GF-D8 (cell line): ENCODE measurements around the gene SUPT3H.
"Not testable (repeated sequence)": the region's sequence is repeated elsewhere in the genome, so short reads cannot be mapped to it uniquely, and the experiment has no call there.

ENCODE experiments used
- DNase-seq: peaks from one replicate; lab custom pipeline; 2025; lab: John Stamatoyannopoulos, UW

SUPT3H gene

DNA sequence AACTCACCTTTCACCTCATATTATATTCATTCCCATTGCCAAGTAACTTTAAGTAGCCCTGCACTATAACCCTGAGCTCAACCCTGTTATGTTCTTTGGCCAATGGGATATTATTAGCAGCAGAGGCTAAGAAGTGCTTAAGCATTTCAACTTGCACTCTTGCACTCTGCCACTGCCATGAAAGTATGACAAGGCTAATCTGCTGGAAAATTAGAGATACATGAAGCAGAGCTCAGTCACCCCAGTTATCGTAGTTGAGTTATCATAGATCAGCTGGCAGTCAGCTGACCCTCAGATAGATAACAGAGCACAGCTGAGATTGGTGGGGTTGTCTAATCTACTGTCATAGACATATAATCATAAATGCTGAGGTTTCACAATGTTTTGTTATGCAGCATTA, 259.0 kb downstream of the SUPT3H start:
- DNase-seq: no peak

DNA sequence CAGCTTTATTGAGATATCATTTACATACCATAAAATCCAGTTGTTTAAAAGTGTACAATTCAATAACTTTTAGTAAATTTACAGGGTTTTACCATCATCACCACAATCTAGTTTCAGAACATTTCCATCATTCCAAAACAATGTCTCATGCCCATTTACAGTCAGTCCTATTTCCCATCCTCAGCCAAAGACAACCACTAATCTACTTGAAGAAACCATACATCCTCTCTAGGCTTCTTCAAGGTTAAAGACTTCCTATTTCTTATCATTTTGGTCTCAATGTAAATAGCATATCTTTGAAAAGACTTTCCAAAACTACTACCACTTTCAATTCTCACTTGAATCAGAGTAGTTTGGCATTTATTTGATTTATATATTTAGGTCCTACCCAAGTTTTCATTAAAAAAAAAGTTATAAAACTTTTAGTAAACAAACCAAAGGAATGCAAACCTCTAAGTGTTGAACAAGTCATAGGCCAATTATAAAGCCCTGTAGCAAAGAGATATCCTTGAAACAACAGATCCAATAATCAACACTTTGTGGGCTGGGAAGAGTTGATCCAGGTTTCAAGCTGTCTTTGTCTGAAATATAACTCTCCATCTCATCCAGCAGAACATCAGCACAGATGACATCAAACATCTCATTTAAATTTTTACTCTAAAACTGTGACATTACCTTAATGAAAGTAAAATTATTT, 260.9 kb downstream of the SUPT3H start:
- no peak for DNase-seq

DNA sequence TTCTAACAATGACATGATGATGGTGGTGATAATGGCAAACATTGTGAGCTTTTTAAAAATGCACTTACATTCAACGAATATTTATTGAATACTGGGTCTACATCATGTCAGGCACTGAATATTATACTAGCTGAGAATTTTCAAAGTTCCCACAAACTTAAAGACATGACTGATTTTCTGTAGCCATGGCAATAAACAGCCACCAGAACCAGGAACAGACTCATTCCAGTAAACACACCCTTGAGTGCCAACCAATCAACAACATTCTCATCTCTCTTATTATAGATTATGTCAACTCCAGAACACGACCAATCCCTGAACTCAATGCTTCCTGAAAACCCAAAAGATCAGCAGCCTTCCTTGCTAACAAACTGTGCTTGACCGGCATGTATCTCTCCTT, 262.0 kb downstream of the SUPT3H start:
- DNase-seq: no peak

DNA sequence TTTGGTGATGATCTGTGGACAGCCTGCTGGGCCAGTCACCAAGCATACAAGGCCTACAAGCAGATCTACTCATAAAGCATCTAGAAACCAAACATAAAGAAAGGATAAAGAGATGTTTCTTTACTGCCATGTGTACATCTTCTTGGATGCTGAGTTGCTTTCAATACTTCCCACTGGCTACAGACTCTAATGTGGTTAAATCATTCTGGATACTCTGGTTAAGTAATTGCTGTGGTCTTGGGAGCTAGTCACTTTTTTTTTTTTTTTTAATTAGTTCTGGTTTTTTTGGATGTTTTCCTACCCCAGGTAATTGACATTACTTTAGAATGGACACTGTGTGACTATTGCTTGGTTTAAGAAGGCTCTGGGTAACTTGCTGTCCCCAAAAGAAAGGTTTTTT, 265.0 kb downstream of the SUPT3H start:
- DNase-seq: no peak

DNA sequence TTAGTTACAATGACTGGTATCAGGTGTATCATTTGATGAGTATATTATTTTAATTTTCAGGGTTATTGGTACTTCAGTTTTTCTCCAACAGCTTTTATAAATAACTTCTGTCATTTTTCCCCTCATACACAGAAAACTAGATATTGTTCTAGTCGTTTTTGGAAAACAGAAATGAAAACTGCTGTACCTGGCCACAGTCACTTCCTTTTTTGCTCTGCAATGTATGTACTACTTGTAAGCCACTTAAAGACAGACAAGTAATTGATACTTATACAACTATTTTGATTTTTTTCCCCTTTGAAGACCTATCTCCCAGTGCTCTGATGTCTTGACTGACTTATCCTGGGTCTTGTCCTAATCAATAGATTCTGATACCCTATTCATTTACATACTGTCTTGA, 268.2 kb downstream of the SUPT3H start:
- no peak for DNase-seq

DNA sequence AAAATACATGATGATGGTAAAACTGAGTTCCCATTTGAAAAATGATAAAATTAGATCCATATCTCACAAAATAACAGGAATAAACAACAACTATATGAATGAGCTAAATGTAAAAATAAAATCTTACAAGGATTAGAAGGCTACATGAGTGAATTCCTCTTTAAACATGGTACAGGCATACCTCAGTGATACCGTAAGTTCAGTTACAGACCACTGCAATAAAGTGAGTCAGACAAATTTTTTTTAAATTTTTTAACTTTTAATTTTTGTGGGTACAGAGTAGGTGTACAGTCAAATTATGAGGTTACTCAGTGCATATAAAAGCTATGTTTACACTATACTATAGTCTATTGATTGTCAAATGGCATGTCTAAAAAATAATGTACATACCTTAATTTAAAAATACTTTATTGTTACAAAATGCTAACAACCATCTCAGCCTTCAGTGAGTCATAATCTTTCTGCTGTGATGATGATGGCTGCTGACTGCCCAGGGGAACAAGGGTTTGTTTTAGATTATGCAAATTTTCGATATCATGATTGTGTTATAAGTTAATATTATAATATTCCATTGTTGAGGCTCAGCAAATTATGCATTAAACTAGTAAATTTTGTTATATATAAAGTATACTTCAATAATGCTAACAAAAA, 272.4 kb downstream of the SUPT3H start:
- DNase-seq: no peak

DNA sequence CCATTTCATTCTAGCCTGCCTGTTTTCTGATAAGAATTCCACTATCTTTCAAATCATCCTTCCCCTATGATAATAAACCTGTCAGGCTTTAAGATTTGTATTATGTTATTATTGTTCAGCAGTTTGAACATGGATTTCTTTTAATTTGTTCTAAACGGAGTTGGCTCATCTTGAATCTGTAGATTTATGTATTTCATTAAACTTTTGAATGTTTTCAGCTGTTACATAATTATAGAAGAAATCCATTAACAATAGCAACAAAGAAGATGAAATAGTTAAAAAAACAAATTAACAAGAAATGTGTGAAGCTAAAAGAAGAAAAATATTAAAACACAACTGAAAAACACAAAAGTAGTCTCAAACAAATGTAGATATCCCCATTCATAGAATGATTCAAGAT, 273.3 kb downstream of the SUPT3H start:
- no peak for DNase-seq

DNA sequence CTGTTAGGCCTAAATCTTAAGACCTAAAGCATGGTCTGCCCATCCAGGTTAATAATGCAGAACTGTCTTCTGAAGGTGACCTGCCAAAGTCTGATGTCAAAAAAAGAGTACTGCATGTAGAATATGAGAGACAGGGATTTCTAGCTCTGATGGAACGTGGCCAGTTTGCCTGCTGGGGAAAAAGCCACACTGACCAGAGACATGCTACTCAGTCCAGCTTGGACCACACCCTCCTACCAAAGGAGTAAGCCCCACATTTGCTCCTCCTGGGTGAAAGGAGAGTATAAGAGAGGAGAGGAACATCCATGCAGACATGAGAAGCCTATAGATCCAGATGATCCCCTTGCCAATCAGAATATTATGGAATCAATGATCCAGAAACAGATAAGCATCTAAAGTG, 279.5 kb downstream of the SUPT3H start:
- DNase-seq: no peak

DNA sequence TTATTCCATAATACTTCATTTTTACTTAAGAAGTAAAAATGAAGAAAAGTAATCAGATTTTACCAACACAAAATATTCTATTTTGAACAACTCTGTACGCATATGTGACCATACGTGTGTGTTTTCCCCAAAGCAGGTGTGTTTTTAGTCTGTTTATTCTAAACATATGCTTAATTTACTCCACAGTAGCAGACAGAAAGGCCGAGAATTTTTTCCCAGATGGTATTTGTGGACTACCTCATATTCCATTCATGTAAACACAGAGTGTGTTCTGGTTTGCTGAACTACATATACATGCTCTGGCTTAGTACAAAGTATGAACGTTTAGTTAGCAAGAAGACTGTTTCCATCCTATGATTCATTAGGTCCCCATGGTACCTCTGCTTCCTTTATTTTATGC, 282.9 kb downstream of the SUPT3H start:
- no peak for DNase-seq

DNA sequence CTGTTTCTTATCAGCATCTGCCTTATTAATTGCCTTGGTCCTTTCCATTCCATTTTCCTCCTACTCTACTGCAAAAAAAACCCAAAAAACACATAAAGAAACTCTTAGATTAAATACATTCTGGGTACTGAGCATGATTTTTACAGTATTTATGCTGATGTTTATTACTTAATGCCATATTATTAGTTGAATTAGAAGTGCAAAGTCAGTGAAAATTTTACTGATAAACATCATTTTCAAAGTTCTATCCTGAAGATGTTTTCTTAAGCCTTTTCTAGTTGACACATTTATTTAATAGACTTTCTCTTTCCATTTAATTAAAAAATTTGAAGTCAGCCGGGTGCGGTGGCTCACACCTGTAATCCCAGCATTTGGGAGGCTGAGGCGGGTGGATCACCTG, 285.6 kb downstream of the SUPT3H start:
- no peak for DNase-seq

DNA sequence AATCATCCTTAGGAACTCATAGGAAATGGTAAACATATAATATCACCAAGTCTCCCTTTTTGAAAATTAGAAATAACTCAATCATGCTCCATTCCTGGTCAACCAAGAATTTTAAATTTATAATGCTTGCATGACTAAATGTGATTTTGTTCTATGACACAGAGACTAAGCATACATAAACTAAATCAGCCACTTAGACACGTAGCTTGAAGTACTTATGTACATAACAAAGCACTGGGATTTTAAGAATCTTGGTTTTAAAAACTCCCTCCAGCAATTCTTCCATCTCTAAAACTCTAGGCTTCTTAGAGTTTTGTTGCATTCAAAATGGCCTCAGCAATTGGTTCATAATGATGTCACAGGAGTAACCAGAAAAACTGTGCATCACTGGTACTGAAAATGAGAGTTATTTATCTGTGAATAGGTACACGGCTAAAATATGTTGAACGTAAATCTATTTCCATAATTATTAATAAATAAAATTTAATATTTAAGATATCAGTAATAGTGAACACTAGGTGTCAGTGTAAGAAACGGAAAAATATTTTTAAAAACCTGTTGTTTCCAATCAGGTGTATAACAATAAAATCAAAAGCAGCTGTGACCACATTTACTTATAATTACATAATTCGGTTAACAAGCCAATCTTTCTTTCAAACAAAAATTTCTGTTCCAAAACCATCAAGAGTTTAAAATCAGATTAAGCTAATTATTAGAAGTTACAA, 291.2 kb downstream of the SUPT3H start:
- no peak for DNase-seq

DNA sequence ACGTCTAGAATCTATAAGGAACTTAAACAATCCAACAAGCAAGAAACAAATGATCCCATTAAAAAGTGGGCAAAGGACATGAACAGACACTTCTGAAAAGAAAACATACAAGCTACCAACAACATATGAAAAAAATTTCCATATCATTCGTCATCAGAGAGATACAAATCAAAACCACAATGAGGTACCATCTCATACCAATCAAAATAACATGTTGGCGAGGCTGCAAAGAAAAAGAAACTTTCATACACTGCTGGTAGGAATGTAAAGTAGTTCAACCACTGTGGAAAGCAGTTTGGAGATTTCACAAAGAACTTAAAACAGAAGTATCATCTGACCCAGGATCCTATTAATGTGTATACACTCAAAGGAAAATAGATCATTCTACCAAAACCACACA, 293.5 kb downstream of the SUPT3H start:
- DNase-seq: no peak

DNA sequence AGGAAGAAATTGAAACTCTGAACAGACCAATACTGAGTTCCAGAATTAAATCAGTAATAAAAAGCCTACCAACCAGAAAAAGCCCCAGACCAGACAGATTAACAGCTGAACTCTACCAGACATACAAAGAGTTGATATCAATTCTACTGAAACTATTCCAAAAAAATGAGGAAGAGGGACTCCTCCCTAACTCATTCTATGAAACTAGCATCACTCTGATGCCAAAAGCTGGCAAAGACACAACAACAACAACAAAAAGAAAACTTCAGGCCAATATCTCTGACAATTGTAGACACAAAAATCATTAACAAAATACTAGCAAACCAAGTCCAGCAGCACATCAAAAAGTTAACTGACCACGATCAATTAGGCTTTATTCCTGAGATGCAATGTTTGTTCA, 295.6 kb downstream of the SUPT3H start:
- DNase-seq: no peak

DNA sequence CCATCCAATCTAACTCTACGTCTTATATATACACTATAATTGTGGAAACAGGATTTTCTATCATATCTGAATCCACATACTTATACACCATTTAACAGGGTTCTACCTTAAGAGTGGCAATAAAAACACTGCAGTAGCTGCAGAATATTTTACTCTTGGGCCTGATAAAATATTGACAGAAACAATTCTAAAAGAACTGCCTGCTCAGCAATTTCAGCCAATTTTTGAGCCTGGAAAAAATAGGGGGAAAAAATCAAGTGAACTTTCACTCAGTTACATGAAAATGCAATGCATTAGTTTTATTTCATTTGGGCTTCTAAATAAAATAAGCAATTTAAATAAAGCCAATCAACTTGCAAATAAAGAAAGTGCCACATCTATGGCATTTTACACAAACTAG, 296.1 kb downstream of the SUPT3H start:
- no peak for DNase-seq

DNA sequence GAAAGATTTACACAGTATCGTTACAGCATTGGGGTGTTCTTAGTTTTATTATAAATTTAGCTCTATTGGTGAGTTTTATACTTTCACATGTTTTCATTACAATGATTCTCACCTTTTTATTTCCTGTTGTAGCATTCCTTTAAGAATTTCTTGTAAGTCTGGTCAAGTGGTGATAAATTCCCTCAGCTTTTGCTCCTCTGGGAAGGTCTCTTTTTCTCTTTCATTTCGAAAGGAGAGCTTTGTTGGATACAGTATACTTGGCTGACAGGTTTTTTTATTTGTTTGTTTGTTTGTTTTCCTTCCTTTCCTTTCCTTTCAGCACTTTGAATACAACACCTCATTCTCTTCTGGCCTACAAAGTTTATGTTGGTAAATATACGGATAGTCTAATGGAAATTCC, 299.3 kb downstream of the SUPT3H start:
- no peak for DNase-seq

DNA sequence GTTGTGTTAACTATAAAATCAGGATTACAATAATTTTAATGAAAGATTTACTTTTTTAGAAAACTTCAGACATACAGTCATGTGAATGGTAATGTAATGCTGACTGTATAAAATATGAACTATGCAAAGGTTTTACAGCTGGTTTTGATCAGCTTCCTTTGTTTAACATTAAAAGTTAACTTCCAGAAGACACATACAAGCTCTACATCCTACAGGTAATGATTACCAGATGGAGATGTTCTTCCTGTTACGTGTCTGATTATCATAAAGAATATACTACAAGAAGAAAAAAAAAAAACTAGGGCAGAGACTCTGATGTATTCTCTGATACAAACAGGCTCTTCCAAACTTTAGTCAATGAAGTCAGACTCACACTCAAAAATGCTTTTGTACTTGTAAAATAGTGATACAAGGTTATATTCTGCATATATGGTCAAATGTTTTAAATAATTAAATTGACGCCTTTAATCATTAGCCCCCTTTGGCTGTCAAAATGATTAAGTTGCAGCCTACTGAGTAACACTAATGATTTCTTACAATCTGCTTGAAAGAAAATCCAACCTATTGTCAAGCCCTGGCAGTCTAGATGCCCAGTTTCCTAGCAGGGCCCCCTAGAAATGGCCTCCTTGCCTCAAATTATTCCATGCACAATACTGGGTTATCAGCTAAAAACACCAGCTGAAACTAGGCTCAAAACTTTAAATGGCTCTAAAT, 301.4 kb downstream of the SUPT3H start:
- DNase-seq: no peak

DNA sequence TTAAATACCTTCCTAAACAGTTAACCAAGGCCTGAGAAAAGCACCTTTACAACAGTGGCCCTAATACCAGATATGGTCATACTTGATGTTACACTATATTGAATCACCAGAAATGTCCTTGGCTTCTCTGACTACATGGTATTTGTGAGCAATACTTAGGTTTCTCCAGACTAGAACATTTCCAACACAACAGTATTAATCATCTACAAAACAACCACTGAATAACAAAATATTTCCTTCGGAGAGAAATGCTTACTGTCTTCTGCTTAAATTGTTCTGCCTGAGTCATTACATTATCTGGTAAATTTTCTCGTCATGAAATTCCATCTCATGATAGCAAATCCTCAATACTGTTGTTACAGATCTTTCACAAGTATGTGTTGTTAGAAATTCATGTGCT, 302.5 kb downstream of the SUPT3H start:
- no peak for DNase-seq

DNA sequence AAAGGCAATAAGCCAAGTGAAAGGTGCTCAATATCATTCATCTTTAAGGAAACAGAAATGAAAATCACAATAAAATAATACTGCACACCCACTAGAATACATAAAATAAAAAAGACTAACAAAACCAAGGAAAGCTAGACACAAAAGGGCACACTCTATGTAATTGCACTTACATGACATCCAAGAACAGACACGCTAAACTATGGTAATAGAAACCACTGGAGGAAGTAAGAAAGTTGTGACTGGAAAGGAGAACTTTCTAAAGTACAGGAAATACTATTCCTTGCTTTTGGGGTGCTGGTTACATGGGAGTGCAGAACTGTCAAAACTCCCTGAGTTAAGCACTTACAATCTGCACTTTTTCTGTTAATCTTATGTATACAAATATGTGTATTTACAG, 303.3 kb downstream of the SUPT3H start:
- no peak for DNase-seq

DNA sequence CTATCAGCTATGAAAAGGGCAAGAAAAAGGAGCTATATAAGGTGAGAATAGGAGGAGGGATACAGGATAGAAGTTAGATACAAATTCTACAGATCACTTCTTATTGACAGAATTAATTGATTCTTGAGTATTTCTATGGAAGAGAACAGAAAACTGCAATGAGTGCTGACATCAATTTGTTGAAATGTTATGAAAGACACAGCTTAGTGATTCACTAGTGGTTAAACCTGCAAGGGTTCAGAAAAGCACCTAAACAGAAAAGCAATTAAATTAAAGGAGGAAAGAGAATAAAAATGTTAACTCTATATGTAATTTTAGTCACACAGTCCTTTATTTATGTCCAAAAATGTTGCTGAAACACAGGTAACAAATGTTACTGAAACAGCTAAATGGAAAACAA, 304.0 kb downstream of the SUPT3H start:
- no peak for DNase-seq

DNA sequence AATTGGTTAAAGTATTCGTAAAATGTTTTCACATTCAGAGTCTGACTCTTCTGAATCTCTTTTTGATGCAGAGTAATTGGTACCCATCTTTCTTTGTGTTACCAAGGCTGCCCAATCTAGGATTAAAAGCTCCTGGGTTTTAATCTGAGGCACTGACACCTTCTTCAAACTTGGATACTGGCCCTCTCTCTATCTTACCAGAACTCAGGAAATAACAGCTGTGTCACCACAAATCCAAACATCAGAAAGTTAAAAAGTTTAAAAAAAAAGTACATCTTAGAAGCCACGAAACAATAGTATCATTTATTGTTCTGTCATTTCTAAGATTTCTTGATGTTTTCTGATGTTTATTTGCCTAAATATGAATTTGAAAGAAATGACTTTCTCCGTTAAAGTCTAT, 305.1 kb downstream of the SUPT3H start:
- no peak for DNase-seq

DNA sequence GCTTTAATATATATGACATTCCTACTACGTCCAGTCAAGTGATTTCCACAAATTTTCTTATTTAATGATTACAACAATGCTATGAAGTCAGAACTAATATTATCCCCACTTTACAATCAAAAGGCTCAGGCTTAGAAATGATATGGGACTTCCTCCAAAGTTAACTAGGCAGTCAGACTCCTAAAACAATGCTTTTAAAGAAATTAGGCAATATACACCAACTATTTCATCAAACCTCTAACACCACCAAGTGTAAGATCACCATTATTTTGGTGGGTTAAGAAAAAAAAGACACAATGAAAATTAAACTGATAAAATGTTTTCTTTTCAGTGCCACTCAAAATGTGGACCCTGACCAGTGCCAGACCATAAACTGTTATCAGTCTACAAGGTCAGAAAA, 305.7 kb downstream of the SUPT3H start:
- no peak for DNase-seq

DNA sequence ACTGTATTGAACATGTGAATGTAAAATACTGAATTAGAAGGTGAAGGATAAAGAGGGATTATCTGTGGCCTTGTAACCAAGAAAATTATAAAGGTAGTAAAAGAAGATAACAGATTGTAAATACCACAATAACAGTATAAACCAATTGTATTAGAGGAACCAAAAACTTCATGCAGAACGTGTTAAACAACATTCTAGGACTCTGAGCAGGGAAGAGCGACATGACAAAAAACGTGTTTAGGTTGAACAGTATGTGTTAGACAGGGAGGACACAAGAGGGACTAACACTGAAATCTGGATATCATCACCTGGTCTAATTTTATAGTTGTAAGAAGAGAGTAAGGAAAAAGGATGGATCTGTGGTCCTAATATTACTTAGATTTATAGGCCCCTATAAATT, 308.6 kb downstream of the SUPT3H start:
- no peak for DNase-seq

DNA sequence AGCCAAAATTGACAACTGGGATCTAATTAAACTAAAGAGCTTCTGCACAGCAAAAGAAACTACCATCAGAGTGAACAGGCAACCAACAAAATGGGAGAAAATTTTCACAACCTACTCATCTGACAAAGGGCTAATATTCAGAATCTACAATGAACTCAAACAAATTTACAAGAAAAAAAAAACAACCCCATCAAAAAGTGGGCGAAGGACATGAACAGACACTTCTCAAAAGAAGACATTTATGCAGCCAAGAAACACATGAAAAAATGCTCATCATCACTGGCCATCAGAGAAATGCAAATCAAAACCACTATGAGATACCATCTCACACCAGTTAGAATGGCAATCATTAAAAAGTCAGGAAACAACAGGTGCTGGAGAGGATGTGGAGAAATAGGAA, 310.3 kb downstream of the SUPT3H start:
- not testable (repeated sequence) for DNase-seq
